Daoy (cell line): ENCODE data around the gene RANBP17. TPM values are rescaled to one million over a fixed set of nuclear protein-coding genes. Genes with fewer than 3 reads are reported as not detected.
"Not testable (repeated sequence)": the region's sequence is repeated elsewhere in the genome, so short reads cannot be mapped to it uniquely, and the experiment has no call there.

Source experiments
- DNase-seq: peaks from one replicate; pipeline ENCODE4 v3.0.0-alpha.2; 2015; ENCODE audit warnings: low read depth
- total RNA-seq: library from RNA; depleted of rRNA; stranded (reverse); fragments of >200 nt; shearing (Covaris generic); gene quantifications from 2 replicates; pipeline ENCODE4 v1.2.3, GENCODE V29; 2014

The RANBP17 gene
- total RNA-seq, 1 experiment from 2014 or later = 0.34 TPM

- DNase-seq = not testable (repeated sequence)
Measured at GRCh38 chr5:171297941-171298340, 436.1 kb downstream of the RANBP17 start.

GRCh38 chr5:171299228-171299627 is 437.4 kb downstream of the RANBP17 start:
- DNase-seq = no peak

GRCh38 chr5:171299851-171300250 is 438.0 kb downstream of the RANBP17 start:
- no peak for DNase-seq

- no peak for DNase-seq
Measured at GRCh38 chr5:171300358-171300757, 438.5 kb downstream of the RANBP17 start.

GRCh38 chr5:171306166-171306565 is 444.3 kb downstream of the RANBP17 start:
- no peak for DNase-seq

- DNase-seq = peak; percentile 46
Measured at GRCh38 chr5:171306781-171307591, 445.2 kb downstream of the RANBP17 start.

- DNase-seq = no peak
Measured at GRCh38 chr5:171307789-171308452, 446.1 kb downstream of the RANBP17 start.

- peak; percentile 96 for DNase-seq
Measured at GRCh38 chr5:171308453-171309275, 446.8 kb downstream of the RANBP17 start, which contains the start of gene TLX3. Gene TLX3, plus strand, starts transcription at chr5:171309248. Its CDS starts 118 bp downstream, at chr5:171309366.

GRCh38 chr5:171309276-171310211 is 447.7 kb downstream of the RANBP17 start:
- DNase-seq = peak; percentile 60

- DNase-seq = peak; percentile 83
Measured at GRCh38 chr5:171310212-171310818, 448.5 kb downstream of the RANBP17 start.

- peak; percentile 37 for DNase-seq
Measured at GRCh38 chr5:171310819-171311321, 449.1 kb downstream of the RANBP17 start.

- DNase-seq = peak; percentile 78
Measured at GRCh38 chr5:171311322-171312077, 449.7 kb downstream of the RANBP17 start.

GRCh38 chr5:171312129-171312974 is 450.5 kb downstream of the RANBP17 start:
- DNase-seq = peak; percentile 51

GRCh38 chr5:171313481-171314206 is 451.8 kb downstream of the RANBP17 start:
- DNase-seq = no peak

- DNase-seq = peak; percentile 42
Measured at GRCh38 chr5:171314728-171315385, 453.0 kb downstream of the RANBP17 start.

GRCh38 chr5:171315386-171315891 is 453.6 kb downstream of the RANBP17 start:
- no peak for DNase-seq

GRCh38 chr5:171315925-171316257 is 454.1 kb downstream of the RANBP17 start:
- DNase-seq = no peak
